AG09309 (cell line): Measurements from ENCODE around the gene MIDN.
A peak's percentile ranks its signal among the peaks of the same experiment; 100 is the strongest.
"Not testable (repeated sequence)": the region's sequence is repeated elsewhere in the genome, so short reads cannot be mapped to it uniquely, and the experiment has no call there.

Experiments used
- DNase-seq: peaks from one replicate; pipeline ENCODE4 v3.0.0-alpha.2; 2010; ENCODE audit warnings: low read depth
- H3K4me3 ChIP-seq: 2 replicates; pipeline ENCODE4 v1.5.1; 2011; ENCODE audit warnings: mild to moderate bottlenecking, low read depth, low read length, moderate library complexity; ENCODE audit not compliant: control insufficient read depth
- TF ChIP-seq, protein P1 (sequence below): IDR thresholded peaks from 2 replicates; pipeline ENCODE4 v1.5.1; 2011; ENCODE audit warnings: mild to moderate bottlenecking, low read depth, low read length, inconsistent platforms; ENCODE audit not compliant: insufficient read depth, control insufficient read depth; ENCODE audit errors: missing control alignments

The MIDN gene

DNA sequence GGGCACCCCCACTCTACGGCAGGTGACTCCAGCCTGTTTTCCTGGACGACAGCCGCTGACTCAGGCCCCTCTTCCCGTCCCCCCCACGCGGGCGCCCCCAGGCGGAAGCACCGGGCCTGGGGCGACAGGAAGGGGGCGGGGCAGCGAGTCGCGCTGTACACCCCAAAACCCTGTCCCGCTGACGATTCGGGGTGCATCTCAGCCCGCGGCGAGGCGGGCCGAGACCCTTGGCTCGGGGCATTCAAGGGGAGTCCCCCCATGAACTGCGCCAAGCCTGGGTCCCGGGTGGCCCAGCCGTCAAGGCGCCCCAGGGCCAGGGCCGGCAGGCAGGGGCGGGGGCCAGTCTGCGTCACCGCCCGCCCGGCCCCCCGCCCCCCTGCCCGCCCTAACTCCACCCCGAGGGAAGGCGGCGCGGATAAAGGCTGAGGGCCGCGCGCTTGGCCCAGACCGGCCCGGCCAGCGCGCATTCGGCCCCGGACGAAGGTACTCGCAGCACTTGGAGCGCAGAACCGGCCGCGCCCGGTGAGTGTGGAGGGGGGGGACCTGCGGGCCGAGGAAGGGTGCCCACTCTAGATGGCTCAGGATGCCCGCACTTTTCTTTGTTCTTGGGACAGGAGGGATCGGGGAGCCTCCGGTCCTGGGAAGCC, at the start of gene MIDN:
Gene MIDN, plus strand, starts transcription at position 445 of the 647 bp plus-strand sequence. CDS start 1,714 bp downstream, outside the sequence.
- TF ChIP-seq, protein P1, sequence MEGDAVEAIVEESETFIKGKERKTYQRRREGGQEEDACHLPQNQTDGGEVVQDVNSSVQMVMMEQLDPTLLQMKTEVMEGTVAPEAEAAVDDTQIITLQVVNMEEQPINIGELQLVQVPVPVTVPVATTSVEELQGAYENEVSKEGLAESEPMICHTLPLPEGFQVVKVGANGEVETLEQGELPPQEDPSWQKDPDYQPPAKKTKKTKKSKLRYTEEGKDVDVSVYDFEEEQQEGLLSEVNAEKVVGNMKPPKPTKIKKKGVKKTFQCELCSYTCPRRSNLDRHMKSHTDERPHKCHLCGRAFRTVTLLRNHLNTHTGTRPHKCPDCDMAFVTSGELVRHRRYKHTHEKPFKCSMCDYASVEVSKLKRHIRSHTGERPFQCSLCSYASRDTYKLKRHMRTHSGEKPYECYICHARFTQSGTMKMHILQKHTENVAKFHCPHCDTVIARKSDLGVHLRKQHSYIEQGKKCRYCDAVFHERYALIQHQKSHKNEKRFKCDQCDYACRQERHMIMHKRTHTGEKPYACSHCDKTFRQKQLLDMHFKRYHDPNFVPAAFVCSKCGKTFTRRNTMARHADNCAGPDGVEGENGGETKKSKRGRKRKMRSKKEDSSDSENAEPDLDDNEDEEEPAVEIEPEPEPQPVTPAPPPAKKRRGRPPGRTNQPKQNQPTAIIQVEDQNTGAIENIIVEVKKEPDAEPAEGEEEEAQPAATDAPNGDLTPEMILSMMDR, result peak; percentile 30
- peak within 1 kb of the TSS; percentile 68 for H3K4me3 ChIP-seq
- no peak for DNase-seq

DNA sequence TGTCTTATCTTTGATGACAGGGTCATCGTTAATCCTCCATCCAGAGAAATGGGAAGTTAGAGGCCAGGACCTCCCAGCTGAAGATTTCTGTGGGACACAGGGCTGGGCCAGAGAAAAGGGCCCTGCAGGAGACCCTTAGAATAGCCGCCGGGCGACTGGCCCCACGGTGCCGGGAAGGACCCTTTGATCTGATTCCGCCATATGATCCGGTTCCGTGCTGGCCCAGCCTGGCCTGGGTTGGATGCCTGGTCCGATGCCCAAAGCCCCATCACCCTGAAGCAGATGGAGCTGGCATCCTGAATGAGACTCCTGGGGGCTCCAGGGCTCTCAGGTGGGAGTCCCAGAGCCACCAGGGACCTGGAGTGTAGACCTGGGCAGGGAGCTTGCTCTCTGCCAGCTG, 48.9 kb upstream of the MIDN start:
- TF ChIP-seq, protein P1, result no peak
- DNase-seq, result no peak
- H3K4me3 ChIP-seq, result no peak overlapping the region

DNA sequence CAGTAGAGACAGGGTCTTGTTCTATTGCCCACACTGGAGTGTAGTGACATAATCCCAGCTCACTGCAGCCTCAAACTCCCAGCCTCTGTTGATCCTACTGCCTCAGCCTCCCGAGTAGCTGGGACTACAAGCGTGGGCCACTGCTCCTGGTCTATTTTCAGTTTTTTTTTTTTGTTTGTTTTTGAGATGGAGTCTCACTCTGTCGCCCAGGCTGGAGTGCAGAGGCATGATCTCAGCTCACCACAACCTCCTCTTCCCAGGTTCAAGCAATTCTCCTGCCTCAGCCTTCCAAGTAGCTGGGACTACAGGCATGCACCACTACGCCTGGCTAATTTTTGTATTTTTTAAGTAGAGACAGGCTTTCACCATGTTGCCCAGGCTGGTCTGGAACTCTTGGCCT, 47.8 kb upstream of the MIDN start:
- not testable (repeated sequence) for DNase-seq, H3K4me3 ChIP-seq

DNA sequence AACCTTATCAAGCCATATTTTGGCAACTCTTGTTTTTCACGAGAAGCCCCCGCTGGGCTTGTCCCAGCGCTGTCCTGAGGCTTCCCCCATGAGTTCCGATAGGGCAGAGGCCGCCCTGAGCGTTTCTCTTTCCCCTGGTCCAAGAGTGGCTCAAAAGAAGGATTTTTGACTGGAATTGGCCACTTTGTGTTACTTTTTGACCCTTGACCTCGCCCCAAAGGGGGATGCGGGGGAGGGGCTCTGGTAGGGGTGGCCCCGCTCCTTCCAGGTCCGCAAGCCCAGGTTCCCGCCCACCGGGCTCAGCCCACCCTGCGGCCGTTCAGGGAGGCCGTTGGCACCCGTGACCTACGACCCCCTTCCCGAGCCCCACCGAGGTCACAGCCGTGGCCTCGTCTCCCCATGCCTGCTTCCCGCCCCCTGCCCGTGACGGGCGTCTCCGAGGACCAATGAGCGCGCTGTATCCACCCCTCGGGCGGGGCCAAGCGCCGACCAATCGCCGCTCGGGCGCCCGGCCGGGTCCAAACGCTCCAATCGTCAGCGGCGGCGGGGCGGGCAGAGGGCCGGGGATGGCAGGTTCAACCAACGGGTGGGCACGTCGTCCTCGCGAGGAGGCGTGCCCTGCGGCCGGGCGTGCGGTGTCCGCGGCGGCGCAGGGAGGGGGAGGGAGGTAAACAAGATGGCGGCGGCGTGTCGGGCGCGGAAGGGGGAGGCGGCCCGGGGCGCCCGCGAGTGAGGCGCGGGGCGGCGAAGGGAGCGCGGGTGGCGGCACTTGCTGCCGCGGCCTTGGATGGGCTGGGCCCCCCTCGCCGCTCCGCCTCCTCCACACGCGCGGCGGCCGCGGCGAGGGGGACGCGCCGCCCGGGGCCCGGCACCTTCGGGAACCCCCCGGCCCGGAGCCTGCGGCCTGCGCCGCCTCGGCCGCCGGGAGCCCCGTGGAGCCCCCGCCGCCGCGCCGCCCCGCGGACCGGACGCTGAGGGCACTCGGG, 43.0 kb upstream of the MIDN start, which contains the start of gene STK11:
Gene STK11, plus strand, starts transcription at position 665 of the 986 bp plus-strand sequence. CDS start 1,136 bp downstream, outside the sequence.
- peak within 1 kb of the TSS; percentile 91 for H3K4me3 ChIP-seq
- peak; percentile 81 for DNase-seq
- TF ChIP-seq, protein P1, result no peak

DNA sequence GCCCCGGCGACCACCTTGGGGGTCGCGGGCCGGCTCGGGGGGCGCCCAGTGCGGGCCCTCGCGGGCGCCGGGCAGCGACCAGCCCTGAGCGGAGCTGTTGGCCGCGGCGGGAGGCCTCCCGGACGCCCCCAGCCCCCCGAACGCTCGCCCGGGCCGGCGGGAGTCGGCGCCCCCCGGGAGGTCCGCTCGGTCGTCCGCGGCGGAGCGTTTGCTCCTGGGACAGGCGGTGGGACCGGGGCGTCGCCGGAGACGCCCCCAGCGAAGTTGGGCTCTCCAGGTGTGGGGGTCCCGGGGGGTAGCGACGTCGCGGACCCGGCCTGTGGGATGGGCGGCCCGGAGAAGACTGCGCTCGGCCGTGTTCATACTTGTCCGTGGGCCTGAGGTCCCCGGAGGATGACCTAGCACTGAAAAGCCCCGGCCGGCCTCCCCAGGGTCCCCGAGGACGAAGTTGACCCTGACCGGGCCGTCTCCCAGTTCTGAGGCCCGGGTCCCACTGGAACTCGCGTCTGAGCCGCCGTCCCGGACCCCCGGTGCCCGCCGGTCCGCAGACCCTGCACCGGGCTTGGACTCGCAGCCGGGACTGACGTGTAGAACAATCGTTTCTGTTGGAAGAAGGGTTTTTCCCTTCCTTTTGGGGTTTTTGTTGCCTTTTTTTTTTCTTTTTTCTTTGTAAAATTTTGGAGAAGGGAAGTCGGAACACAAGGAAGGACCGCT, 42.1 kb upstream of the MIDN start:
- TF ChIP-seq, protein P1, result no peak
- H3K4me3 ChIP-seq, result peak overlapping the region; percentile 91
- DNase-seq, result no peak

DNA sequence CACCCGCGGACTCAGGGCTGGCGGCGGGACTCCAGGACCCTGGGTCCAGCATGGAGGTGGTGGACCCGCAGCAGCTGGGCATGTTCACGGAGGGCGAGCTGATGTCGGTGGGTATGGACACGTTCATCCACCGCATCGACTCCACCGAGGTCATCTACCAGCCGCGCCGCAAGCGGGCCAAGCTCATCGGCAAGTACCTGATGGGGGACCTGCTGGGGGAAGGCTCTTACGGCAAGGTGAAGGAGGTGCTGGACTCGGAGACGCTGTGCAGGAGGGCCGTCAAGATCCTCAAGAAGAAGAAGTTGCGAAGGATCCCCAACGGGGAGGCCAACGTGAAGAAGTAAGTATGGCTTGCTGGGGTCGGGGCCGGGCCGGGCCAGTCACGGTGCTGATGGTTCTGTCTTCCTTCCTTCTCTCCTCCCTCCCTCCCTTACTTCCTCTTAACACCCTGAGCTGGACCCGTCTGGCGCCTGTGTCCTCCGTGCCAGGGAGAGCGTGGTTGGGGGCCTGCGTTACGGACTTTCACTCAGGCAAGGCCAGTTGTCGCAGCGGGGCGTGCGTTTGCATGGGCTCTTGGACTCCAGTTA, 41.4 kb upstream of the MIDN start:
- DNase-seq, result no peak
- TF ChIP-seq, protein P1, result no peak
- peak overlapping the region; percentile 91 for H3K4me3 ChIP-seq

DNA sequence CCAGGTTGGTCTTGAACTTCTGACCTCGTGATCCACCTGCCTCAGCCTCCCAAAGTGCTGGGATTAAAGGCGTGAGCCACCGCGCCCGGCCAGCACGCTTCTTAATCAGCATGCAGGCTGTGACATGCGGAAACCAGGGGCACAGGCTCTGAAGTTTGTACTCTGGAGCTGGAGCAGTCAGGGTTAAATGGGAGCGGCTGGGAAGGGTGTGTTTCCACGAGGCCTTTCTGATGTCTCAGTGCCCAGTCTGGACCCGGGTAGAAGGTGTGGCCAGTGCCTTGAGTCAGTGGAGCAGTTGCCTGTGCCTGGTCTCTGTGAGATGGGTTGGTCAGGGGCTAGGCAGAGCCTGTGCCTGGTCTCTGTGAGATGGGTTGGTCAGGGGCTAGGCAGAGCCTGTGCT, 39.6 kb upstream of the MIDN start:
- H3K4me3 ChIP-seq, DNase-seq: not testable (repeated sequence)
